Activated CD4-positive, alpha-beta T cell treated with anti-CD3 and anti-CD28 coated beads for 4 hours (primary cell): ENCODE measurements around the gene SLC39A10.
"Not testable (repeated sequence)": the region's sequence is repeated elsewhere in the genome, so short reads cannot be mapped to it uniquely, and the experiment has no call there.

Experiments
- DNase-seq, 2 donors: peaks; one replicate each; pipeline ENCODE4 v3.0.0-alpha.2; 2020

Gene SLC39A10

GRCh38 chr2:195675783-195676427 lies 18.9 kb downstream of the SLC39A10 start:
- DNase-seq = no peak

GRCh38 chr2:195677290-195677689 lies 20.3 kb downstream of the SLC39A10 start:
- DNase-seq = no peak

- DNase-seq = no peak
These were observed 20.9 kb downstream of the SLC39A10 start for GRCh38 chr2:195677884-195678283.

GRCh38 chr2:195682077-195682476 lies 25.1 kb downstream of the SLC39A10 start:
- DNase-seq = no peak

GRCh38 chr2:195683174-195683573 lies 26.1 kb downstream of the SLC39A10 start:
- no peak for DNase-seq

- DNase-seq = no peak
These were observed 29.5 kb downstream of the SLC39A10 start for GRCh38 chr2:195686564-195686963.

GRCh38 chr2:195687320-195688086 lies 30.5 kb downstream of the SLC39A10 start:
- no peak for DNase-seq

- not testable (repeated sequence) for DNase-seq
These were observed 35.5 kb downstream of the SLC39A10 start for GRCh38 chr2:195692531-195692930.

- no peak for DNase-seq
These were observed 37.5 kb downstream of the SLC39A10 start for GRCh38 chr2:195694553-195694952.

GRCh38 chr2:195695002-195695631 lies 38.1 kb downstream of the SLC39A10 start:
- no peak for DNase-seq

- DNase-seq = no peak
These were observed 39.0 kb downstream of the SLC39A10 start for GRCh38 chr2:195696012-195696411.

- DNase-seq = no peak
These were observed 40.7 kb downstream of the SLC39A10 start for GRCh38 chr2:195697681-195698220.

- no peak for DNase-seq
These were observed 43.5 kb downstream of the SLC39A10 start for GRCh38 chr2:195700480-195700879.

- no peak for DNase-seq
These were observed 49.3 kb downstream of the SLC39A10 start for GRCh38 chr2:195706161-195706900.

- DNase-seq = no peak
These were observed 53.1 kb downstream of the SLC39A10 start for GRCh38 chr2:195709901-195710806.

GRCh38 chr2:195711478-195711877 lies 54.5 kb downstream of the SLC39A10 start:
- no peak for DNase-seq

- no peak for DNase-seq
These were observed 59.4 kb downstream of the SLC39A10 start for GRCh38 chr2:195716466-195716865.

- no peak for DNase-seq
These were observed 64.0 kb downstream of the SLC39A10 start for GRCh38 chr2:195721042-195721441.

GRCh38 chr2:195722075-195722474 lies 65.0 kb downstream of the SLC39A10 start:
- no peak for DNase-seq

GRCh38 chr2:195727106-195727505 lies 70.1 kb downstream of the SLC39A10 start:
- DNase-seq = no peak

GRCh38 chr2:195730912-195731311 lies 73.9 kb downstream of the SLC39A10 start:
- no peak for DNase-seq

GRCh38 chr2:195732574-195732973 lies 75.5 kb downstream of the SLC39A10 start:
- no peak for DNase-seq
